H1 (cell line): ENCODE measurements around the gene ZNF358. TPM values are rescaled to one million over a fixed set of nuclear protein-coding genes. Genes with fewer than 3 reads are reported as not detected.

ENCODE experiments used
- CTCF ChIA-PET: fragments of 300-600 bp; sonication (Branson Sonifier 250); formaldehyde crosslinking; loops from one replicate; lab custom pipeline; 2021; ENCODE audit not compliant: partially characterized antibody; lab: Charles Lee
- POLR2A ChIA-PET: fragments of 300-600 bp; sonication (Branson Sonifier 250); formaldehyde crosslinking; loops from one replicate; lab custom pipeline; 2021; ENCODE audit warnings: inconsistent platforms; ENCODE audit not compliant: partially characterized antibody; lab: Charles Lee
- DNase-seq, 2 experiments: peaks; one replicate each; pipeline versions ENCODE4 v3.0.0 to v3.0.0-alpha.2; 2010 to 2022; ENCODE audit warnings: low spot score in 2 of 2, low read depth in 1 of 2, mixed read lengths in 1 of 2
- FAIRE-seq: peaks from 2 replicates; lab custom pipeline; 2011; peaks lifted over from hg19 to GRCh38; lab: Jason Lieb, UNC
- H2AFZ ChIP-seq: 2 replicates; pipeline ENCODE4 v1.8.1; 2012; ENCODE audit warnings: low read length, inconsistent platforms
- H2AK5ac ChIP-seq: 2 replicates; pipeline ENCODE4 v1.6.1; 2013; ENCODE audit warnings: low read depth, low read length
- H2BK120ac ChIP-seq: replicated peaks from 2 replicates; pipeline ENCODE3; 2013; ENCODE audit warnings: low read depth, low read length, inconsistent platforms
- H2BK12ac ChIP-seq: 2 replicates; pipeline ENCODE4 v1.6.1; 2013; ENCODE audit warnings: low read depth, low read length
- H2BK15ac ChIP-seq: 2 replicates; pipeline ENCODE4 v1.6.1; 2013; ENCODE audit warnings: low read length
- H2BK20ac ChIP-seq: 2 replicates; pipeline ENCODE4 v1.6.1; 2013; ENCODE audit warnings: low read length
- H2BK5ac ChIP-seq: 2 replicates; pipeline ENCODE4 v1.6.1; 2013; ENCODE audit warnings: low read depth, low read length
- H3K14ac ChIP-seq: 2 replicates; pipeline ENCODE4 v1.6.1; 2013; ENCODE audit warnings: inconsistent platforms; ENCODE audit not compliant: insufficient read length
- H3K18ac ChIP-seq: 2 replicates; pipeline ENCODE4 v1.6.1; 2013; ENCODE audit warnings: low read length; ENCODE audit errors: extremely low read depth
- H3K23ac ChIP-seq: 2 replicates; pipeline ENCODE4 v1.6.1; 2013; ENCODE audit warnings: inconsistent platforms; ENCODE audit not compliant: insufficient read length
- H3K23me2 ChIP-seq: 2 replicates; pipeline ENCODE4 v1.6.1; 2013; ENCODE audit warnings: low read depth, low read length
- H3K27ac ChIP-seq: 2 replicates; pipeline ENCODE4 v1.6.1; 2011; ENCODE audit warnings: low read depth, low read length, inconsistent platforms
- H3K27me3 ChIP-seq, 4 experiments: replicated peaks in 1 of 4; 1 replicate in 1 of 4; 2 replicates in 3 of 4; pipeline versions ENCODE4 v1.6.1 to v1.8.1; 2011 to 2013; ENCODE audit warnings: low read length in 3 of 4, mild to moderate bottlenecking in 3 of 4, inconsistent platforms in 2 of 4, mixed read lengths in 2 of 4, moderate library complexity in 1 of 4; ENCODE audit not compliant: control insufficient read depth in 3 of 4, insufficient read depth in 3 of 4; ENCODE audit errors: extremely low read depth in 1 of 4
- H3K36me3 ChIP-seq, 4 experiments: 2 replicates each; pipeline versions ENCODE4 v1.6.1 to v1.8.1; 2011 to 2013; ENCODE audit warnings: mild to moderate bottlenecking in 4 of 4, low read length in 3 of 4, moderate library complexity in 2 of 4, control low read depth in 1 of 4, inconsistent platforms in 1 of 4; ENCODE audit not compliant: insufficient read depth in 4 of 4, control insufficient read depth in 2 of 4
- H3K4ac ChIP-seq: replicated peaks from 2 replicates; pipeline ENCODE3; 2013; ENCODE audit warnings: low read length, low read depth, mixed read lengths, inconsistent platforms; ENCODE audit not compliant: insufficient read length
- H3K4me1 ChIP-seq, 4 experiments: replicated peaks in 1 of 4; 1 replicate in 1 of 4; 2 replicates in 3 of 4; pipeline versions ENCODE4 v1.6.1 to v1.8.1; 2011 to 2013; ENCODE audit warnings: low read length in 3 of 4, inconsistent platforms in 2 of 4, mixed read lengths in 1 of 4; ENCODE audit not compliant: insufficient read depth in 4 of 4, control insufficient read depth in 3 of 4
- H3K4me2 ChIP-seq, 2 experiments: 2 replicates each; pipeline versions ENCODE4 v1.6.1 to v1.8.1; 2011 to 2013; ENCODE audit warnings: low read depth in 2 of 2, low read length in 2 of 2, control low read depth in 1 of 2, inconsistent platforms in 1 of 2, mild to moderate bottlenecking in 1 of 2; ENCODE audit not compliant: insufficient read depth in 1 of 2
- H3K4me3 ChIP-seq, 4 experiments: fragments of 200-600, 300-600 bp in 1 of 4; sonication (generic), shearing (Covaris generic), sonication (Bioruptor Twin) in 1 of 4; 2 replicates each; pipeline versions ENCODE4 v1.5.1 to v1.8.1; 2011 to 2016; ENCODE audit warnings: low read length in 4 of 4, low read depth in 3 of 4, control low read depth in 2 of 4, inconsistent platforms in 2 of 4, mild to moderate bottlenecking in 2 of 4, mixed read lengths in 1 of 4, moderate library complexity in 1 of 4; ENCODE audit not compliant: insufficient read depth in 2 of 4; ENCODE audit errors: extremely low read depth in 1 of 4
- H3K56ac ChIP-seq: replicated peaks from 2 replicates; pipeline ENCODE3; 2013; ENCODE audit warnings: low read depth, mild to moderate bottlenecking, mixed read lengths, low read length, inconsistent platforms; ENCODE audit not compliant: insufficient read length
- H3K79me1 ChIP-seq: 2 replicates; pipeline ENCODE4 v1.6.1; 2013; ENCODE audit warnings: low read depth, low read length, control low read depth
- H3K79me2 ChIP-seq, 2 experiments: 2 replicates each; pipeline versions ENCODE4 v1.6.1 to v1.8.1; 2012 to 2013; ENCODE audit warnings: low read length in 2 of 2, mild to moderate bottlenecking in 2 of 2, inconsistent platforms in 1 of 2; ENCODE audit not compliant: insufficient read depth in 2 of 2, control insufficient read depth in 1 of 2
- H3K9ac ChIP-seq, 4 experiments: replicated peaks in 1 of 4; 1 replicate in 1 of 4; 2 replicates in 3 of 4; pipeline versions ENCODE4 v1.6.1 to v1.8.1; 2011 to 2013; ENCODE audit warnings: low read depth in 3 of 4, low read length in 3 of 4, control low read depth in 2 of 4, mild to moderate bottlenecking in 2 of 4, moderate library complexity in 2 of 4, inconsistent platforms in 1 of 4; ENCODE audit errors: extremely low read depth in 1 of 4
- H3K9me3 ChIP-seq, 2 experiments: 2 replicates each; pipeline versions ENCODE4 v1.6.1 to v1.8.1; 2012 to 2013; ENCODE audit warnings: mild to moderate bottlenecking in 2 of 2, moderate library complexity in 2 of 2, control low read depth in 1 of 2, inconsistent platforms in 1 of 2, low read depth in 1 of 2, low read length in 1 of 2, mixed read lengths in 1 of 2; ENCODE audit not compliant: insufficient read depth in 2 of 2
- H4K20me1 ChIP-seq, 2 experiments: replicated peaks in 1 of 2; 2 replicates each; pipeline versions ENCODE3 to v1.8.1; 2011 to 2013; ENCODE audit warnings: inconsistent platforms in 2 of 2, low read length in 2 of 2, mild to moderate bottlenecking in 1 of 2; ENCODE audit not compliant: insufficient read depth in 2 of 2, control insufficient read depth in 1 of 2
- H4K5ac ChIP-seq: 2 replicates; pipeline ENCODE4 v1.6.1; 2013; ENCODE audit warnings: low read length, low read depth, mixed read lengths, inconsistent platforms; ENCODE audit not compliant: insufficient read length
- H4K8ac ChIP-seq: 2 replicates; pipeline ENCODE4 v1.8.0; 2013; ENCODE audit warnings: mild to moderate bottlenecking, moderate library complexity, low read length, inconsistent platforms; ENCODE audit not compliant: insufficient read depth; ENCODE audit errors: extremely low read depth
- H4K91ac ChIP-seq: replicated peaks from 2 replicates; pipeline ENCODE3; 2013; ENCODE audit warnings: low read length, mixed read lengths, inconsistent platforms; ENCODE audit not compliant: insufficient read length
- ASH2L ChIP-seq: fragments of 200-600, 300-600 bp; sonication (generic); IDR thresholded peaks from one replicate; pipeline ENCODE4 v1.7.1; 2017; ENCODE audit warnings: low read length
- CHD2 ChIP-seq: IDR thresholded peaks from 2 replicates; pipeline ENCODE4 v1.6.1; 2012; ENCODE audit warnings: low read length, improper control_type of control experiment
- FOSL1 ChIP-seq: IDR thresholded peaks from 2 replicates; pipeline ENCODE4 v1.6.1; 2011; ENCODE audit warnings: mild to moderate bottlenecking, low read depth, low read length, moderate library complexity; ENCODE audit not compliant: insufficient read depth
- GABPA ChIP-seq: IDR thresholded peaks from 2 replicates; pipeline ENCODE4 v1.6.1; 2011; ENCODE audit warnings: mild to moderate bottlenecking, low read length, moderate library complexity, borderline replicate concordance; ENCODE audit not compliant: insufficient read depth
- JUN ChIP-seq: IDR thresholded peaks from 2 replicates; pipeline ENCODE4 v1.6.1; 2011; ENCODE audit warnings: low read depth, mild to moderate bottlenecking, improper control_type of control experiment, low read length
- KDM4A ChIP-seq: IDR thresholded peaks from one replicate; pipeline ENCODE4 v1.7.1; 2012; ENCODE audit warnings: low read depth, mild to moderate bottlenecking, moderate library complexity, low read length, inconsistent platforms; ENCODE audit not compliant: severe bottlenecking
- NANOG ChIP-seq: IDR thresholded peaks from 2 replicates; pipeline ENCODE4 v1.6.1; 2011; ENCODE audit warnings: low read length, low read depth, mild to moderate bottlenecking, inconsistent platforms; ENCODE audit not compliant: insufficient read depth, poor library complexity, severe bottlenecking
- NRF1 ChIP-seq: IDR thresholded peaks from 2 replicates; pipeline ENCODE4 v1.6.1; 2011; ENCODE audit warnings: mild to moderate bottlenecking, low read depth, low read length, improper control_type of control experiment
- SP2 ChIP-seq: IDR thresholded peaks from 2 replicates; pipeline ENCODE4 v1.6.1; 2012; ENCODE audit warnings: mild to moderate bottlenecking, low read length, inconsistent platforms
- TAF1 ChIP-seq: IDR thresholded peaks from 2 replicates; pipeline ENCODE4 v1.6.1; 2011; ENCODE audit warnings: mild to moderate bottlenecking, low read depth, low read length
- ZNF274 ChIP-seq: IDR thresholded peaks from 2 replicates; pipeline ENCODE4 v1.7.0; 2012; ENCODE audit warnings: low read length, borderline replicate concordance; ENCODE audit errors: extremely low read depth
- WGBS, 2 experiments: shearing (Covaris generic) in 1 of 2; methylation state at CpG; one replicate each; pipeline versions ENCODE4 v1.1.6 to v1.1.7; 2013 to 2015; ENCODE audit warnings: low lambda C conversion rate in 2 of 2, mixed read lengths in 2 of 2, inconsistent platforms in 1 of 2, low coverage in 1 of 2, missing lambda C conversion rate in 1 of 2; ENCODE audit not compliant: insufficient replicate concordance in 2 of 2, insufficient coverage in 1 of 2, insufficient read length in 1 of 2; ENCODE audit errors: extremely low coverage in 1 of 2, missing lambda C conversion rate in 1 of 2; 5-methylcytosine and 5-hydroxymethylcytosine counted together
- polyA plus RNA-seq, 7 experiments: library from polyadenylated mRNA; depleted of rRNA in 3 of 7; stranded (reverse) in 5 of 7; unstranded in 2 of 7; fragments of >200 nt in 5 of 7; fragments of 200-250 nt in 2 of 7; gene quantifications; 1 replicate in 5 of 7; 2 replicates in 1 of 7; 4 replicates in 1 of 7; pipeline versions ENCODE4 v1.2.1 to v1.2.3, GENCODE V29; 2011 to 2013; ENCODE audit warnings: missing spikeins in 2 of 7, mixed read lengths in 2 of 7
- total RNA-seq: library from RNA; stranded (reverse); fragmentation: NEBNext Ultra II Directional; extraction: Animal tissue kit (Norgen Biotek cat#: 25700); gene quantifications from 2 replicates; pipeline ENCODE4 v1.2.1, GENCODE V29; 2021
- TF ChIP-seq, protein P1 (sequence below): IDR thresholded peaks from 2 replicates; pipeline ENCODE4 v1.6.1; 2012; ENCODE audit warnings: inconsistent platforms

ZNF358 gene
- total and polyA plus RNA-seq, 2 of the 8 experiments (the other 6 are each of a cell fraction or from before 2014, with no cell fraction given) = 40.0 to 60.3 TPM

- H3K27me3 ChIP-seq = no peaks in the 10 kb centered on the region
- WGBS, 2 experiments = 3% methylated on average over 9 of the region's 41 CpGs; no CpG with 5 or more reads in 1 of the 2 experiments
- peak overlapping the region in 3 of 4 experiments; percentile 51 to 74 (median 54); a peak in 5 of 7 replicates for H3K9ac ChIP-seq
- H3K79me2 ChIP-seq = no peaks in the 10 kb centered on the region
- H3K4me3 ChIP-seq = peak overlapping the region; percentile 76 to 98 (median 93)
- 0 out of 2 replicates have a peak overlapping the region, but pooled peaks have one; percentile 83 for H2BK15ac ChIP-seq
- H3K36me3 ChIP-seq = peaks cover 0 to 9% (median 3%) of the 10 kb centered on the region in 4 experiments; a peak in 4 of 8 replicates
- POLR2A ChIA-PET = interaction anchor here (1.0 to 7.6 kb wide), 10 partner anchors 9 to 56 kb away, joined by 3 to 80 read pairs (median 5); partner anchors contain the start of genes MCOLN1 and ZNF358
- H3K27ac ChIP-seq = peak overlapping the region; percentile 39
- H4K20me1 ChIP-seq = no peaks in the 10 kb centered on the region
- H2AK5ac ChIP-seq = no peak overlapping the region
- H4K5ac ChIP-seq = peak overlapping the region; percentile 55
- H2AFZ ChIP-seq = no peak overlapping the region
- H3K79me1 ChIP-seq = no peaks in the 10 kb centered on the region
- H3K4ac ChIP-seq = peak overlapping the region; percentile 6
- peak overlapping the region; percentile 80 for H3K18ac ChIP-seq
- H2BK5ac ChIP-seq = peak overlapping the region; percentile 63; the same call in 1 of the 2 replicates
- peak overlapping the region; percentile 49 for H3K56ac ChIP-seq
- H3K4me1 ChIP-seq = peaks cover 0 to 6% (median 3%) of the 10 kb centered on the region in 4 experiments; a peak in 4 of 7 replicates
- FAIRE-seq (no peak), DNase-seq (peak; percentile 56 to 80)
- no peaks in the 10 kb centered on the region; the same call in 1 of the 2 replicates for H3K23me2 ChIP-seq
- H3K23ac ChIP-seq = no peak overlapping the region
- peak overlapping the region; percentile 76; the same call in 1 of the 2 replicates for H4K8ac ChIP-seq
- peak overlapping the region; percentile 72; the same call in 1 of the 2 replicates for H2BK12ac ChIP-seq
- CTCF ChIA-PET = interaction anchor here (1.2 to 1.5 kb wide), 6 partner anchors 10 to 147 kb away, joined by 3 to 6 read pairs (median 4); partner anchors contain the start of gene MCOLN1
- H4K91ac ChIP-seq = peak overlapping the region; percentile 29
- H2BK20ac ChIP-seq = no peak overlapping the region
- H3K9me3 ChIP-seq = no peaks in the 10 kb centered on the region
- H3K14ac ChIP-seq = no peak overlapping the region
- no peak overlapping the region for H2BK120ac ChIP-seq
- peak overlapping the region; percentile 71 to 86 for H3K4me2 ChIP-seq
- TF ChIP-seq ZNF274 (no peak), JUN (no peak), NANOG (no peak), KDM4A (peak; percentile 10), TAF1 (no peak), ASH2L (no peak), SP2 (no peak), FOSL1 (no peak), CHD2 (no peak), GABPA (no peak), NRF1 (no peak)
- TF ChIP-seq, protein P1, sequence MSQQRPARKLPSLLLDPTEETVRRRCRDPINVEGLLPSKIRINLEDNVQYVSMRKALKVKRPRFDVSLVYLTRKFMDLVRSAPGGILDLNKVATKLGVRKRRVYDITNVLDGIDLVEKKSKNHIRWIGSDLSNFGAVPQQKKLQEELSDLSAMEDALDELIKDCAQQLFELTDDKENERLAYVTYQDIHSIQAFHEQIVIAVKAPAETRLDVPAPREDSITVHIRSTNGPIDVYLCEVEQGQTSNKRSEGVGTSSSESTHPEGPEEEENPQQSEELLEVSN = peak; percentile 51
Measured at GRCh38 chr19:7533925-7534480, 18.1 kb downstream of the ZNF358 start.
